SJCRH30 (cell line): Measurements from ENCODE around the gene TSPAN32. TPM values are rescaled to one million over a fixed set of nuclear protein-coding genes. Genes with fewer than 3 reads are reported as not detected.
A peak's percentile ranks its signal among the peaks of the same experiment; 100 is the strongest.

Experiments
- DNase-seq, 2 experiments: peaks; one replicate each; pipeline ENCODE4 v3.0.0-alpha.2; 2015 to 2020
- H3K27ac ChIP-seq: fragments of 250-450 bp; sonication (Bioruptor Pico); 2 replicates; pipeline ENCODE4 v1.5.1; 2020; ENCODE audit warnings: mild to moderate bottlenecking, moderate library complexity
- H3K27me3 ChIP-seq: fragments of 250-450 bp; sonication (Bioruptor Pico); 2 replicates; pipeline ENCODE4 v1.5.1; 2020; ENCODE audit warnings: mild to moderate bottlenecking, moderate library complexity
- H3K36me3 ChIP-seq: fragments of 250-450 bp; sonication (Bioruptor Pico); 2 replicates; pipeline ENCODE4 v1.5.1; 2020; ENCODE audit warnings: mild to moderate bottlenecking, moderate library complexity
- H3K4me1 ChIP-seq: fragments of 250-450 bp; sonication (Bioruptor Pico); 2 replicates; pipeline ENCODE4 v1.5.1; 2020; ENCODE audit warnings: mild to moderate bottlenecking, moderate library complexity
- H3K4me3 ChIP-seq: fragments of 250-450 bp; sonication (Bioruptor Pico); 2 replicates; pipeline ENCODE4 v1.5.1; 2020; ENCODE audit warnings: mild to moderate bottlenecking, moderate library complexity
- H3K9me3 ChIP-seq: fragments of 250-450 bp; sonication (Bioruptor Pico); replicated peaks from 2 replicates; pipeline ENCODE4 v1.5.1; 2020; ENCODE audit warnings: mild to moderate bottlenecking, moderate library complexity
- total RNA-seq: library from RNA; depleted of rRNA; stranded (reverse); fragments of >200 nt; shearing (Covaris generic); gene quantifications from 2 replicates; pipeline ENCODE4 v1.2.3, GENCODE V29; 2014

Gene TSPAN32
- total RNA-seq, 1 experiment from 2014 or later = 0.57 TPM

- Histone ChIP-seq H3K4me3 (no peak overlapping the region), H3K9me3 (no peaks in the 10 kb centered on the region), H3K27ac (no peak overlapping the region), H3K27me3 (no peaks in the 10 kb centered on the region; the same call in 1 of the 2 replicates), H3K4me1 (no peaks in the 10 kb centered on the region), H3K36me3 (no peaks in the 10 kb centered on the region)
- DNase-seq = no peak
Measured at GRCh38 chr11:2289859-2290258, 12.0 kb upstream of the TSPAN32 start.

GRCh38 chr11:2290351-2290841, 11.4 kb upstream of the TSPAN32 start:
- no peak for DNase-seq
- no peaks in the 10 kb centered on the region; the same call in 1 of the 2 replicates for H3K27me3 ChIP-seq

GRCh38 chr11:2293531-2293971, 8.3 kb upstream of the TSPAN32 start:
- Histone ChIP-seq H3K36me3 (no peaks in the 10 kb centered on the region), H3K9me3 (no peaks in the 10 kb centered on the region)
- DNase-seq = no peak

More at GRCh38 chr11:2290351-2290841, 11.4 kb upstream of the TSPAN32 start:
- Histone ChIP-seq H3K27ac (no peak overlapping the region), H3K4me3 (no peak overlapping the region), H3K4me1 (no peaks in the 10 kb centered on the region), H3K36me3 (no peaks in the 10 kb centered on the region), H3K9me3 (no peaks in the 10 kb centered on the region)

GRCh38 chr11:2293984-2294925, 7.6 kb upstream of the TSPAN32 start:
- H3K9me3 ChIP-seq = no peaks in the 10 kb centered on the region
- H3K27ac ChIP-seq = no peak overlapping the region
- 0 out of 2 replicates have a peak, but pooled peaks cover 3% of the 10 kb centered on the region for H3K27me3 ChIP-seq
- H3K4me1 ChIP-seq = no peaks in the 10 kb centered on the region
- no peaks in the 10 kb centered on the region for H3K36me3 ChIP-seq
- DNase-seq = no peak
- H3K4me3 ChIP-seq = no peak overlapping the region

More at GRCh38 chr11:2293531-2293971, 8.3 kb upstream of the TSPAN32 start:
- H3K27ac ChIP-seq = no peak overlapping the region
- H3K27me3 ChIP-seq = 0 out of 2 replicates have a peak, but pooled peaks cover 3% of the 10 kb centered on the region
- no peak overlapping the region for H3K4me3 ChIP-seq
- no peaks in the 10 kb centered on the region for H3K4me1 ChIP-seq

- Histone ChIP-seq H3K4me3 (no peak overlapping the region), H3K27me3 (0 out of 2 replicates have a peak, but pooled peaks cover 3% of the 10 kb centered on the region), H3K27ac (no peak overlapping the region), H3K36me3 (no peaks in the 10 kb centered on the region), H3K9me3 (no peaks in the 10 kb centered on the region), H3K4me1 (no peaks in the 10 kb centered on the region)
- DNase-seq = peak in 1 of 2 experiments; percentile 2
Measured at GRCh38 chr11:2294926-2295290, 6.9 kb upstream of the TSPAN32 start.

- H3K27me3 ChIP-seq = 0 out of 2 replicates have a peak, but pooled peaks cover 3% of the 10 kb centered on the region
- H3K36me3 ChIP-seq = no peaks in the 10 kb centered on the region
- no peak overlapping the region for H3K4me3 ChIP-seq
- peaks cover 4% of the 10 kb centered on the region; the same call in 1 of the 2 replicates for H3K4me1 ChIP-seq
- no peak for DNase-seq
- H3K9me3 ChIP-seq = no peaks in the 10 kb centered on the region
- no peak overlapping the region for H3K27ac ChIP-seq
Measured at GRCh38 chr11:2295971-2296912, 5.6 kb upstream of the TSPAN32 start.

GRCh38 chr11:2296913-2297622, 4.7 kb upstream of the TSPAN32 start:
- H3K4me1 ChIP-seq = peaks cover 9% of the 10 kb centered on the region
- H3K4me3 ChIP-seq = no peak overlapping the region
- no peaks in the 10 kb centered on the region for H3K36me3 ChIP-seq
- H3K9me3 ChIP-seq = no peaks in the 10 kb centered on the region
- no peak overlapping the region for H3K27ac ChIP-seq
- no peak for DNase-seq
- 0 out of 2 replicates have a peak, but pooled peaks cover 3% of the 10 kb centered on the region for H3K27me3 ChIP-seq

GRCh38 chr11:2297623-2298030, 4.2 kb upstream of the TSPAN32 start:
- no peak for DNase-seq
- H3K4me3 ChIP-seq = no peak overlapping the region
- peaks cover 15% of the 10 kb centered on the region for H3K4me1 ChIP-seq
- H3K27me3 ChIP-seq = 0 out of 2 replicates have a peak, but pooled peaks cover 3% of the 10 kb centered on the region
- H3K36me3 ChIP-seq = no peaks in the 10 kb centered on the region
- H3K9me3 ChIP-seq = no peaks in the 10 kb centered on the region
- no peak overlapping the region for H3K27ac ChIP-seq

- Histone ChIP-seq H3K4me3 (no peak overlapping the region), H3K27ac (no peak overlapping the region), H3K36me3 (no peaks in the 10 kb centered on the region), H3K27me3 (peaks cover 3% of the 10 kb centered on the region; the same call in 1 of the 2 replicates), H3K4me1 (peaks cover 18% of the 10 kb centered on the region), H3K9me3 (no peaks in the 10 kb centered on the region)
- peak in 1 of 2 experiments; percentile 1 for DNase-seq
Measured at GRCh38 chr11:2298131-2298794, 3.5 kb upstream of the TSPAN32 start.

GRCh38 chr11:2298795-2299761, 2.7 kb upstream of the TSPAN32 start:
- H3K27ac ChIP-seq = no peak overlapping the region
- DNase-seq = peak; percentile 33 to 56
- H3K36me3 ChIP-seq = no peaks in the 10 kb centered on the region
- peaks cover 18% of the 10 kb centered on the region for H3K4me1 ChIP-seq
- no peaks in the 10 kb centered on the region for H3K9me3 ChIP-seq
- H3K4me3 ChIP-seq = no peak overlapping the region
- peaks cover 8% of the 10 kb centered on the region; the same call in 1 of the 2 replicates for H3K27me3 ChIP-seq

GRCh38 chr11:2299773-2300172, 2.0 kb upstream of the TSPAN32 start:
- Histone ChIP-seq H3K27me3 (peaks cover 8% of the 10 kb centered on the region; the same call in 1 of the 2 replicates), H3K36me3 (no peaks in the 10 kb centered on the region), H3K4me1 (peaks cover 18% of the 10 kb centered on the region), H3K4me3 (no peak overlapping the region), H3K27ac (no peak overlapping the region), H3K9me3 (no peaks in the 10 kb centered on the region)
- no peak for DNase-seq

GRCh38 chr11:2300290-2300935, 1.4 kb upstream of the TSPAN32 start:
- peaks cover 8% of the 10 kb centered on the region; the same call in 1 of the 2 replicates for H3K27me3 ChIP-seq
- no peak overlapping the region for H3K27ac ChIP-seq
- H3K4me1 ChIP-seq = peaks cover 18% of the 10 kb centered on the region
- H3K9me3 ChIP-seq = no peaks in the 10 kb centered on the region
- no peak overlapping the region for H3K4me3 ChIP-seq
- H3K36me3 ChIP-seq = no peaks in the 10 kb centered on the region
- no peak for DNase-seq
